IPS DF 6.9 (cell line): Measurements from ENCODE around the gene TRAF3.

Source experiments
- DNase-seq: peaks from one replicate; pipeline ENCODE4 v3.0.0-alpha.2; 2013; ENCODE audit warnings: low read depth, low spot score
- H3K27ac ChIP-seq: one replicate; pipeline ENCODE4 v1.5.1; 2013; ENCODE audit warnings: low read length, control low read depth
- H3K27me3 ChIP-seq: 2 replicates; pipeline ENCODE4 v1.6.1; 2013; ENCODE audit warnings: mild to moderate bottlenecking, low read length; ENCODE audit not compliant: control insufficient read depth, insufficient read depth
- H3K36me3 ChIP-seq: 2 replicates; pipeline ENCODE4 v1.6.1; 2013; ENCODE audit warnings: low read length; ENCODE audit not compliant: control insufficient read depth, insufficient read depth
- H3K4me1 ChIP-seq: 2 replicates; pipeline ENCODE4 v1.6.1; 2013; ENCODE audit warnings: low read length; ENCODE audit not compliant: control insufficient read depth, insufficient read depth
- H3K4me3 ChIP-seq: 2 replicates; pipeline ENCODE4 v1.5.1; 2013; ENCODE audit warnings: mild to moderate bottlenecking, low read length
- H3K9me3 ChIP-seq: 2 replicates; pipeline ENCODE4 v1.6.1; 2013; ENCODE audit warnings: low read length, inconsistent platforms; ENCODE audit not compliant: control insufficient read depth, insufficient read depth
- whole genome bisulfite sequencing: extraction: QIAGEN DNeasy Blood & Tissue Kit; methylation state at CpG from one replicate; pipeline ENCODE4 v1.1.7; 2013; ENCODE audit warnings: mixed read lengths, missing lambda C conversion rate; ENCODE audit not compliant: insufficient read length, insufficient coverage; 5-methylcytosine and 5-hydroxymethylcytosine counted together

The TRAF3 gene

GRCh38 chr14:102776761-102777710 lies at the start of gene TRAF3:
Gene TRAF3 (plus strand): TSS chr14:102777449. CDS start chr14:102870202, 92,753 bp downstream.
- DNase-seq = no peak
- Histone ChIP-seq H3K4me3 (peak within 1 kb of the TSS; percentile 72), H3K36me3 (no peaks in the 10 kb centered on the region), H3K27ac (no peak within 1 kb of the TSS), H3K4me1 (peaks cover 4% of the 10 kb centered on the region), H3K9me3 (no peaks in the 10 kb centered on the region), H3K27me3 (peaks cover 8% of the 10 kb centered on the region)
- no CpG with 5 or more reads among the region's 163 CpGs for WGBS

GRCh38 chr14:102728501-102728900 lies 48.7 kb upstream of the TRAF3 start:
- peaks cover 5% of the 10 kb centered on the region for H3K36me3 ChIP-seq
- no peak for DNase-seq
- H3K27me3 ChIP-seq = no peaks in the 10 kb centered on the region
- no peaks in the 10 kb centered on the region for H3K4me1 ChIP-seq
- no peak overlapping the region for H3K4me3 ChIP-seq
- no peaks in the 10 kb centered on the region for H3K9me3 ChIP-seq
- no peak overlapping the region for H3K27ac ChIP-seq
- no CpG with 5 or more reads among the region's 6 CpGs for WGBS

- no peaks in the 10 kb centered on the region for H3K9me3 ChIP-seq
- peaks cover 5% of the 10 kb centered on the region for H3K36me3 ChIP-seq
- H3K27me3 ChIP-seq = no peaks in the 10 kb centered on the region
- H3K27ac ChIP-seq = no peak overlapping the region
- DNase-seq = no peak
- no peak overlapping the region for H3K4me3 ChIP-seq
- no CpG with 5 or more reads among the region's 6 CpGs for WGBS
- H3K4me1 ChIP-seq = no peaks in the 10 kb centered on the region
Observed at GRCh38 chr14:102729268-102729667, 48.0 kb upstream of the TRAF3 start.

GRCh38 chr14:102729825-102730224 lies 47.4 kb upstream of the TRAF3 start:
- Histone ChIP-seq H3K9me3 (no peaks in the 10 kb centered on the region), H3K36me3 (peaks cover 5% of the 10 kb centered on the region), H3K4me1 (no peaks in the 10 kb centered on the region), H3K27me3 (no peaks in the 10 kb centered on the region), H3K27ac (no peak overlapping the region), H3K4me3 (no peak overlapping the region)
- DNase-seq = no peak
- 100% methylated on average over 1 of the region's 8 CpGs for WGBS

GRCh38 chr14:102731101-102731870 lies 46.0 kb upstream of the TRAF3 start:
- Histone ChIP-seq H3K27ac (no peak overlapping the region), H3K9me3 (no peaks in the 10 kb centered on the region), H3K36me3 (peaks cover 5% of the 10 kb centered on the region; the same call in 1 of the 2 replicates), H3K4me3 (no peak overlapping the region), H3K27me3 (no peaks in the 10 kb centered on the region), H3K4me1 (no peaks in the 10 kb centered on the region)
- no peak for DNase-seq
- WGBS = no CpG with 5 or more reads among the region's 15 CpGs

GRCh38 chr14:102731871-102732800 lies 45.1 kb upstream of the TRAF3 start:
- Histone ChIP-seq H3K36me3 (0 out of 2 replicates have a peak, but pooled peaks cover 2% of the 10 kb centered on the region), H3K4me3 (no peak overlapping the region), H3K27me3 (no peaks in the 10 kb centered on the region), H3K4me1 (no peaks in the 10 kb centered on the region), H3K9me3 (no peaks in the 10 kb centered on the region), H3K27ac (no peak overlapping the region)
- DNase-seq = no peak
- WGBS = no CpG with 5 or more reads among the region's 13 CpGs

- Histone ChIP-seq H3K4me1 (no peaks in the 10 kb centered on the region), H3K27me3 (no peaks in the 10 kb centered on the region), H3K27ac (no peak overlapping the region), H3K9me3 (no peaks in the 10 kb centered on the region), H3K4me3 (no peak overlapping the region), H3K36me3 (0 out of 2 replicates have a peak, but pooled peaks cover 2% of the 10 kb centered on the region)
- no CpG with 5 or more reads among the region's 10 CpGs for WGBS
- no peak for DNase-seq
Observed at GRCh38 chr14:102732924-102733323, 44.3 kb upstream of the TRAF3 start.

- Histone ChIP-seq H3K36me3 (0 out of 2 replicates have a peak, but pooled peaks cover 2% of the 10 kb centered on the region), H3K9me3 (no peaks in the 10 kb centered on the region), H3K27me3 (no peaks in the 10 kb centered on the region), H3K4me1 (no peaks in the 10 kb centered on the region), H3K27ac (no peak overlapping the region), H3K4me3 (no peak overlapping the region)
- WGBS = no CpG with 5 or more reads among the region's 11 CpGs
- no peak for DNase-seq
Observed at GRCh38 chr14:102733326-102733725, 43.9 kb upstream of the TRAF3 start.

GRCh38 chr14:102734436-102734835 lies 42.8 kb upstream of the TRAF3 start:
- H3K4me1 ChIP-seq = no peaks in the 10 kb centered on the region
- H3K9me3 ChIP-seq = no peaks in the 10 kb centered on the region
- H3K27me3 ChIP-seq = no peaks in the 10 kb centered on the region
- no CpG with 5 or more reads among the region's 12 CpGs for WGBS
- no peak overlapping the region for H3K4me3 ChIP-seq
- 0 out of 2 replicates have a peak, but pooled peaks cover 2% of the 10 kb centered on the region for H3K36me3 ChIP-seq
- H3K27ac ChIP-seq = no peak overlapping the region
- DNase-seq = no peak
